ENCODE data around the gene SGCA.
A peak's percentile ranks its signal among the peaks of the same experiment; 100 is the strongest.

The SGCA gene

GRCh38 chr17:50165066-50165465 lies 739 bp upstream of the SGCA start:
- H3K4me3 Mint-ChIP-seq = no peak overlapping the region
- H3K9me3 Mint-ChIP-seq = no peaks in the 10 kb centered on the region
- peaks cover 39% of the 10 kb centered on the region for H3K4me1 Mint-ChIP-seq (ENCODE audit: low read depth)
- H3K27ac Mint-ChIP-seq = peak overlapping the region; percentile 26
- DNase-seq = no peak
- H3K36me3 Mint-ChIP-seq (ENCODE audit: low read depth) = no peaks in the 10 kb centered on the region
- H3K27me3 Mint-ChIP-seq = no peaks in the 10 kb centered on the region

GRCh38 chr17:50165466-50165865 lies 339 bp upstream of the SGCA start:
- H3K36me3 Mint-ChIP-seq (ENCODE audit: low read depth) = no peaks in the 10 kb centered on the region
- H3K4me3 Mint-ChIP-seq = no peak overlapping the region
- DNase-seq = no peak
- peaks cover 39% of the 10 kb centered on the region for H3K4me1 Mint-ChIP-seq (ENCODE audit: low read depth)
- no peaks in the 10 kb centered on the region for H3K9me3 Mint-ChIP-seq
- H3K27ac Mint-ChIP-seq = peak overlapping the region; percentile 26
- no peaks in the 10 kb centered on the region for H3K27me3 Mint-ChIP-seq

GRCh38 chr17:50166518-50167181 lies 845 bp downstream of the SGCA start:
- no peaks in the 10 kb centered on the region for H3K27me3 Mint-ChIP-seq
- H3K4me1 Mint-ChIP-seq (ENCODE audit: low read depth) = peaks cover 33% of the 10 kb centered on the region
- no peaks in the 10 kb centered on the region for H3K9me3 Mint-ChIP-seq
- no peak for DNase-seq
- H3K4me3 Mint-ChIP-seq = no peak overlapping the region
- H3K36me3 Mint-ChIP-seq (ENCODE audit: low read depth) = no peaks in the 10 kb centered on the region
- no peak overlapping the region for H3K27ac Mint-ChIP-seq

GRCh38 chr17:50167371-50167770 lies 1.6 kb downstream of the SGCA start:
- Mint-ChIP-seq H3K36me3 (ENCODE audit: low read depth) (no peaks in the 10 kb centered on the region), H3K27ac (no peak overlapping the region), H3K9me3 (no peaks in the 10 kb centered on the region), H3K4me3 (no peak overlapping the region), H3K4me1 (ENCODE audit: low read depth) (peaks cover 25% of the 10 kb centered on the region), H3K27me3 (no peaks in the 10 kb centered on the region)
- no peak for DNase-seq

GRCh38 chr17:50168319-50168718 lies 2.5 kb downstream of the SGCA start:
- Mint-ChIP-seq H3K27me3 (no peaks in the 10 kb centered on the region), H3K9me3 (no peaks in the 10 kb centered on the region), H3K4me1 (ENCODE audit: low read depth) (peaks cover 22% of the 10 kb centered on the region), H3K27ac (no peak overlapping the region), H3K4me3 (no peak overlapping the region), H3K36me3 (ENCODE audit: low read depth) (no peaks in the 10 kb centered on the region)
- DNase-seq = no peak

GRCh38 chr17:50169121-50169764 lies 3.4 kb downstream of the SGCA start:
- peak overlapping the region; percentile 30 for H3K4me3 Mint-ChIP-seq

GRCh38 chr17:50169881-50170459 lies 4.2 kb downstream of the SGCA start:
- Mint-ChIP-seq H3K9me3 (no peaks in the 10 kb centered on the region), H3K27me3 (no peaks in the 10 kb centered on the region), H3K27ac (no peak overlapping the region), H3K36me3 (ENCODE audit: low read depth) (no peaks in the 10 kb centered on the region), H3K4me3 (no peak overlapping the region), H3K4me1 (ENCODE audit: low read depth) (peaks cover 13% of the 10 kb centered on the region)
- DNase-seq = no peak

More at GRCh38 chr17:50169121-50169764, 3.4 kb downstream of the SGCA start:
- H3K4me1 Mint-ChIP-seq (ENCODE audit: low read depth) = peaks cover 13% of the 10 kb centered on the region
- no peaks in the 10 kb centered on the region for H3K9me3 Mint-ChIP-seq
- H3K36me3 Mint-ChIP-seq (ENCODE audit: low read depth) = no peaks in the 10 kb centered on the region
- peak overlapping the region; percentile 3 for H3K27ac Mint-ChIP-seq
- H3K27me3 Mint-ChIP-seq = no peaks in the 10 kb centered on the region
- DNase-seq = peak; percentile 78

- DNase-seq = no peak
- Mint-ChIP-seq H3K4me3 (no peak overlapping the region), H3K27ac (no peak overlapping the region), H3K36me3 (ENCODE audit: low read depth) (no peaks in the 10 kb centered on the region), H3K27me3 (no peaks in the 10 kb centered on the region), H3K9me3 (no peaks in the 10 kb centered on the region), H3K4me1 (ENCODE audit: low read depth) (peaks cover 13% of the 10 kb centered on the region)
These were observed 5.0 kb downstream of the SGCA start for GRCh38 chr17:50170662-50171370.

GRCh38 chr17:50171371-50172071 lies 5.7 kb downstream of the SGCA start:
- no peaks in the 10 kb centered on the region for H3K27me3 Mint-ChIP-seq
- no peak overlapping the region for H3K4me3 Mint-ChIP-seq
- no peak overlapping the region for H3K27ac Mint-ChIP-seq
- no peaks in the 10 kb centered on the region for H3K9me3 Mint-ChIP-seq
- H3K36me3 Mint-ChIP-seq (ENCODE audit: low read depth) = no peaks in the 10 kb centered on the region
- no peak for DNase-seq
- peaks cover 13% of the 10 kb centered on the region for H3K4me1 Mint-ChIP-seq (ENCODE audit: low read depth)

GRCh38 chr17:50172130-50172529 lies 6.3 kb downstream of the SGCA start:
- H3K9me3 Mint-ChIP-seq = no peaks in the 10 kb centered on the region
- no peak for DNase-seq
- H3K27ac Mint-ChIP-seq = no peak overlapping the region
- H3K27me3 Mint-ChIP-seq = no peaks in the 10 kb centered on the region
- peaks cover 13% of the 10 kb centered on the region for H3K4me1 Mint-ChIP-seq (ENCODE audit: low read depth)
- no peaks in the 10 kb centered on the region for H3K36me3 Mint-ChIP-seq (ENCODE audit: low read depth)
- no peak overlapping the region for H3K4me3 Mint-ChIP-seq

- Mint-ChIP-seq H3K9me3 (no peaks in the 10 kb centered on the region), H3K4me3 (no peak overlapping the region), H3K4me1 (ENCODE audit: low read depth) (peaks cover 16% of the 10 kb centered on the region), H3K27ac (no peak overlapping the region), H3K36me3 (ENCODE audit: low read depth) (no peaks in the 10 kb centered on the region), H3K27me3 (no peaks in the 10 kb centered on the region)
- DNase-seq = no peak
These were observed 7.1 kb downstream of the SGCA start for GRCh38 chr17:50172936-50173334.

- Mint-ChIP-seq H3K27ac (no peak overlapping the region), H3K27me3 (no peaks in the 10 kb centered on the region), H3K4me3 (no peak overlapping the region), H3K9me3 (no peaks in the 10 kb centered on the region), H3K36me3 (ENCODE audit: low read depth) (no peaks in the 10 kb centered on the region), H3K4me1 (ENCODE audit: low read depth) (peaks cover 20% of the 10 kb centered on the region)
- DNase-seq = no peak
These were observed 7.6 kb downstream of the SGCA start for GRCh38 chr17:50173335-50173941.

GRCh38 chr17:50174444-50174843 lies 8.6 kb downstream of the SGCA start:
- DNase-seq = no peak
- H3K9me3 Mint-ChIP-seq = no peaks in the 10 kb centered on the region
- H3K36me3 Mint-ChIP-seq (ENCODE audit: low read depth) = no peaks in the 10 kb centered on the region
- H3K4me1 Mint-ChIP-seq (ENCODE audit: low read depth) = peaks cover 15% of the 10 kb centered on the region
- H3K27me3 Mint-ChIP-seq = no peaks in the 10 kb centered on the region
- no peak overlapping the region for H3K27ac Mint-ChIP-seq
- H3K4me3 Mint-ChIP-seq = no peak overlapping the region
